ENCODE results near the gene ITFG1.
"Not testable (repeated sequence)": the region's sequence is repeated elsewhere in the genome, so short reads cannot be mapped to it uniquely, and the experiment has no call there.

ITFG1 gene

GRCh38 chr16:47470211-47470610, 9.3 kb upstream of the ITFG1 start:
- no peak overlapping the region for H3K27ac ChIP-seq
- no peak for TF ChIP-seq CTCF (conservative IDR thresholded peaks at IDR 0.05)

GRCh38 chr16:47469227-47469626, 8.4 kb upstream of the ITFG1 start:
- no peak overlapping the region for H3K27ac ChIP-seq
- no peak for TF ChIP-seq CTCF (conservative IDR thresholded peaks at IDR 0.05)

- H3K27ac ChIP-seq: not testable (repeated sequence)
These were observed 7.3 kb upstream of the ITFG1 start for GRCh38 chr16:47468070-47468689.

GRCh38 chr16:47467501-47467900, 6.6 kb upstream of the ITFG1 start:
- TF ChIP-seq CTCF (conservative IDR thresholded peaks at IDR 0.05): no peak
- no peak overlapping the region for H3K27ac ChIP-seq

- no peak for TF ChIP-seq CTCF (conservative IDR thresholded peaks at IDR 0.05)
These were observed 5.2 kb upstream of the ITFG1 start for GRCh38 chr16:47465919-47466630.

GRCh38 chr16:47463771-47464624, 3.1 kb upstream of the ITFG1 start:
- H3K27ac ChIP-seq: peak overlapping the region; percentile 92
- TF ChIP-seq CTCF (conservative IDR thresholded peaks at IDR 0.05): no peak

More at GRCh38 chr16:47465919-47466630, 5.2 kb upstream of the ITFG1 start:
- no peak overlapping the region for H3K27ac ChIP-seq

- TF ChIP-seq CTCF (conservative IDR thresholded peaks at IDR 0.05): no peak
These were observed 869 bp upstream of the ITFG1 start for GRCh38 chr16:47461598-47462266.

More at GRCh38 chr16:47461598-47462266, 869 bp upstream of the ITFG1 start:
- peak overlapping the region; percentile 92 for H3K27ac ChIP-seq

Measured in VCaP (cell line).